GM21526 (cell line): Measurements from ENCODE around the gene ADAMTS17.

Experiments used
- ATAC-seq: cut with Tn5 transposase; IDR thresholded peaks from one replicate; pipeline ENCODE4 v1.9.1; 2021; ENCODE audit warnings: moderate library complexity; ENCODE audit not compliant: unreplicated experiment, low FRiP score

Gene ADAMTS17

DNA sequence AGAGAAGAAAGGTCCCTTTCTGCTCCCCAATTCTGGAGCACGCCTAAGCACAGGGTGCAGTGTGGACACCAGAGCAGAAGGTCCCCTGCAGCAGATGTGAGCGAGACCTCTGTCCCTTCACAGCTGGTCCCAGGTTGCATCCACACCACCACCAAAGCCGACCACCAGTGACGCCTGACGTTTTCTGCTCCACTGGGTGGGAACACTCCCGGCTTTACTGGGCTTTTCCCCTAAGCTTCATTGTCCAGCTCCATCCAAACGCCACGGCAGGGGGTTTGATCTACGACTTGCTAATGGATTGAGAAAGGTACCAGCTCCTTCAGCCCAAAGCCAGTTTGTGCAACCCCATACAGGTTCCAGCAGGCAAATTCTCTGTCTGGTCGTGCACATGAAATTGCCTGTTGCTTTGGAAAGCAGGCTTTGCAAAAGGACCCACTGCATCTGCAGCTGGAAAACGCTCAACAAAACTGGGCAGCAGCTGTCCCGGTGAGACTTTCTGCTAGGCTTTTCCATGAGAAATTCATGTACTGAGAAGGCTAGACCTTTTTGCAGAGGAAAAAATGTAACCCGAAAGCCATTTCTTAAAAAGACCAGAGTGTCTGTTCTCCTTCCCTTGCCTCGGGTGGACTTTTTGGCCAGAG lies 31.1 kb downstream of the ADAMTS17 start:
- no peak for ATAC-seq

- ATAC-seq = no peak
These were observed 31.8 kb downstream of the ADAMTS17 start for GRCh38 chr15:100310041-100310405.

DNA sequence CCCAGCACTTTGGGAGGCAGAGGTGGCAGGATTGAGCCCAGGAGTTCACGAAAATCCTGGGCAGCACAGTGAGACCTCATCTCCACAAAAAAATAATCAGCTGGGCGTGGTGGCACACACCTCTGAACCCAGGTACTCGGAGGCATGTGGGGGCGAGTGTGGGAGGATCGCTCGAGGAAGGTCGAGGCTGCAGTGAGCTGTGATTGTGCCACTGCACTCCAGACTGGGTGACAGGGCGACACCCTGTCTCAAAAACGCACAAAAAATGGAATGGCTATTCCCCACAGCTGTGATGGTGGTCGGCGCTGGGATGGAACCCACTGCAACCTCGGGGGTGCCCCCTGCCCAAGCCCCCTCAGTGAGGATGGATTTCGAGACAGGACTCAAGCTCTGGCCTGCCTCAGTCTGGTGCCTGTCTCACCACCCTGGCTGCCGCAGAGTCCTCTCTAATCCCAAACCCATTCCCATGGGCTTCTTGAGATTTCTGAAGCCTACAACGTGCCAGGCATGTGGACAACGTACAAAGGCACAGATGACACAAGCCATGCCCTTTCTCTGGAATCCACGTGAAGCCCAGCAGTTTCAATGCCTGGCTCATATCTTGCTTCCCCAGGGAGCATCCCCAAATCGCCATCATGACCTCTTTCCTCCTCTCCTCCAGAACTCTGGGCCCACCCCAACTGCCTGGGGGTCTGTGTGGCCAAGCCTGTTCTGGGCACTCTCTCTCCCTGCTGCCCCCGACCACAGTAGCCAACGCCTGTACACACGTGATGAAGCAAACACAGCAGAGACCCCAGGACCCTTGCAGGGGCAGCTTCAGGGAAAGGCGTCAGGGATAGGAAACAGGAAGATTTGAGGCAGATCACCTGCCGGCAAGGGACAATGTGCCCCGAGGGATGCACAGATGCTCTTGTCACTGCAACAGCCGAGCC lies 32.4 kb downstream of the ADAMTS17 start:
- ATAC-seq = no peak

- ATAC-seq = no peak
These were observed 33.2 kb downstream of the ADAMTS17 start for GRCh38 chr15:100308608-100309007.

GRCh38 chr15:100308213-100308600 lies 33.6 kb downstream of the ADAMTS17 start:
- ATAC-seq = no peak

- ATAC-seq = no peak
These were observed 34.2 kb downstream of the ADAMTS17 start for GRCh38 chr15:100307241-100308212.

DNA sequence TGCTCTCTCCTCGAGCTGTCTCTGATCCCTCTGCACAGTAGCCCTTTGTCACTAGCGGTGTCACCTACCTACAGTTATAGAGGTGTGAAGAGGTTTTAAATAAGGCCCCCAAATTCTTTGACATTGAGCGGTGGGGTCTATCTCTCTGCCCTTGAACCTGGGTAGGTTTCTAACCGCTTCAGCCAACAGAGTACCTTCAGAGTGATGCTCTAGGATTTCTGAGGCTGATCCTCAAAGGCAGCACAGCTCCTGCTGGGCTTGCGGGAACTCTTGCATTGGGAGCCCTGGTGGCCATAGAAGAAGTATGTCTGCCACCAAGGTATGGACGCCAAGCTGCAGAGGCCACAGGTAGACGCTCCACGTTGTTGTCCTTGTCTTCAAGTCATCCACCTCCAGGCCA lies 35.7 kb downstream of the ADAMTS17 start:
- no peak for ATAC-seq

- ATAC-seq = no peak
These were observed 39.8 kb downstream of the ADAMTS17 start for GRCh38 chr15:100301910-100302431.

- no peak for ATAC-seq
These were observed 43.5 kb downstream of the ADAMTS17 start for GRCh38 chr15:100298257-100298656.

DNA sequence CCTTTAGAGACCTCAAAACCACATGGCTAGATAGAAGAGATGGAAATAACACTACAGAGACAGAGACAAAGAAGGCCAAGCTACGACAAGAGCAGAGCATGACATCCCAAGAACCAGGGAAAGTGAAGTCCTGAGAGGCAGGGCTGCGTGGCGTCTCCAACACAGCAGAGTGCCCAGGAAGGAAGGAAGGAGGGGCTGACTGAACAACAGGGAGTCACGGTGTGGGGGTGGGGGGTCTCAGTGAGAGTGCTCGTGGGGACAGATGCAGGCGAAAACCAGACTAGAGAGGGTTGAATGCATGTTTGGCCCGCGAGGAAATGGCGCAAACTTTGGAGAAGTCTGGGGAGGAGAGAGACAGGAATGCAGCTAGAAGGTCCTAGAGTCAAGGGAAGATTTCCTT lies 44.0 kb downstream of the ADAMTS17 start:
- ATAC-seq = no peak

- ATAC-seq = no peak
These were observed 45.7 kb downstream of the ADAMTS17 start for GRCh38 chr15:100295939-100296565.

DNA sequence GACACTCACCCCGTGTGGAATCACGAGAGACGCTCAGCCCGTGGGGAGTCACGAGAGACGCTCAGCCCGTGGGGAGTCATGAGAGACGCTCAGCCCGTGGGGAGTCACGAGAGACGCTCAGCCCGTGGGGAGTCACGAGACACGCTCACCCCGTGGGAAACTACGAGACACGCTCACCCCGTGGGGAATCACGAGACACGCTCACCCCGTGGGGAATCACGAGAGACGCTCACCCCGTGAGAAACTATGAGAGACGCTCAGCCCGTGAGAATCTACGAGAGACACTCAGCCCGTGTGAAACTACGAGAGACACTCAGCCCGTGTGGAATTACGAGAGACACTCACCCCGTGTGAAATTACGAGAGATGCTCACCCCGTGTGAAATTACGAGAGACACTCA lies 49.8 kb downstream of the ADAMTS17 start:
- ATAC-seq = no peak

- ATAC-seq = no peak
These were observed 50.7 kb downstream of the ADAMTS17 start for GRCh38 chr15:100291106-100291505.

- no peak for ATAC-seq
These were observed 56.0 kb downstream of the ADAMTS17 start for GRCh38 chr15:100285641-100286295.

GRCh38 chr15:100284701-100285100 lies 57.1 kb downstream of the ADAMTS17 start:
- no peak for ATAC-seq

DNA sequence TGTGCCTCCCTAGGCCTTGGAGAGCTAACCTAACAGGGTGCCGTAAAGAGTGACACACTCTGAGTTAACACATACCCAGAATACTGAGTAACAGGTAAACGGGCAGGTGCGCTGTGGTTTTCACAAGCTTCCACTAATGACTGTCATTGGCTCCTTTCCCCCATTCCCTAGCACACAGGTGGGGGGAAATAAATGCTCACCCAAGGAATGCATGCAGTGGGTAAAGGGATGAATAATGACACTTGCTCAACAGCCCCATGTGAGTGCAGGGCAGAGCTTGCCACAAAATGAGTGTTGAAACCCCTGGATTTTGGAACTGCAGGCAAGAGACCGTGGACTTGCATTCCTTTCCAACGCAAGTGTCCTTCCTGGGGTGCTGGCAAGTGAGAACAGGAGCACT lies 57.6 kb downstream of the ADAMTS17 start:
- no peak for ATAC-seq

- no peak for ATAC-seq
These were observed 60.5 kb downstream of the ADAMTS17 start for GRCh38 chr15:100281096-100281917.

GRCh38 chr15:100279849-100280248 lies 61.9 kb downstream of the ADAMTS17 start:
- no peak for ATAC-seq

- ATAC-seq = no peak
These were observed 62.3 kb downstream of the ADAMTS17 start for GRCh38 chr15:100279446-100279845.
